GM18867 (cell line): ENCODE data around the gene BMPR1A.
A peak's percentile ranks its signal among the peaks of the same experiment; 100 is the strongest.
"Not testable (repeated sequence)": the region's sequence is repeated elsewhere in the genome, so short reads cannot be mapped to it uniquely, and the experiment has no call there.

Experiments used
- ATAC-seq: cut with Tn5 transposase; IDR thresholded peaks from one replicate; pipeline ENCODE4 v1.9.1; 2021; ENCODE audit warnings: mild to moderate bottlenecking, moderate library complexity; ENCODE audit not compliant: unreplicated experiment

Gene BMPR1A

DNA sequence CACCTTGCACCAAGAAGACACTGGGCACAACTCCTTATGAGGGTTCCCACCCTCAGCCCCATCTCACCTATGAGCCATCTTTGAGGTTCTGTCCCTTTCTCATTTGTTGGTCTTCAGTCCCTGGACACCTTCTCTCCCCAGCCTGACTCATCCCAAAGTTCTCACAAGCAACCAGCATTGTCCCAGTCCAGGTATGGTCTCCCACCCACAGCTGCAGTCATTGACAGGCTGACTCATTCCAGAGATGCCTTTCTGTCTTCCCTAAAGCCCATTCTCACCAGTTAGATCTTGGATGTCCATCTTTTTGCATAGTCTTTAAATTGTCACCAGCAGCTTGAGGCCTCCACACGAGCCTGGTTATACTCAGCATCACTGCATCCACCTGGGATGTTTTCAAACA, 26.7 kb upstream of the BMPR1A start:
- no peak for ATAC-seq

DNA sequence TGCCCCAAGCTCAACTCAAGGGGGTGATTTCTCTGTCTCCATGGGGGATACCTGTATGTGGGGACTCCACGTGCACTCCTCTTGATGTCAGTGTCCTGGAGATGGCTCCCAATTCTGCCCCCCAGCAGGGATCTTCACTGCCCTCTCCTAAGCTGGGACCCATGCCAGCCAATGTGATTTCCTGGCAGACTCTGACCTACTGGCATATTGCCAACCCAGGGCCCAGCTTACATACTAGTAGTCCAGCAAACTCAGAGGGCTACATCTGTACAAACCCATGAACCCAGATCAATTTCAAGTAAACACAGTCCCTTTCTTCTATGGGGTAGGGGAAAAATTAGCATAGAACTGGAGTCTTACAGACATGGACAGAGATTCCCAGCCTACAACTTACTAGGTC, 26.2 kb upstream of the BMPR1A start:
- ATAC-seq, result no peak

DNA sequence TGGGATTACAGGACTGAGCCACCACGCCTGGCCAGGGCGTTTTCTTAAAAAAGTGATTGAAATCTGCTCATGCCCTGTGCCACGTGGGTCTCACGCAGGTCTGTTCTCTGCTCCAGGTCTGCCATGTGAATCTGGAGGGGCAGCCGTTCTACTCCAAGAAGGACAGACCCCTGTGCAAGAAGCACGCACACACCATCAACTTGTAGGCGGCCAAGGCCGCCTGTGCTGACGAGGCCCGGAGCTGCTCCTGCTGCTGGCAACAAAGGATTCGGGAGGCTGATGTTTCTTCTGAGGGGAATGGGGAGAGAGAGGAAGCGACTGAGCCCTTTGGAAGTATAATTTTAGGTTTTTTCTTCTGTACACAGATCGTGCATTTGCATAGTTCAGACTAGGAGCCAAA, 23.6 kb upstream of the BMPR1A start:
- no peak for ATAC-seq

DNA sequence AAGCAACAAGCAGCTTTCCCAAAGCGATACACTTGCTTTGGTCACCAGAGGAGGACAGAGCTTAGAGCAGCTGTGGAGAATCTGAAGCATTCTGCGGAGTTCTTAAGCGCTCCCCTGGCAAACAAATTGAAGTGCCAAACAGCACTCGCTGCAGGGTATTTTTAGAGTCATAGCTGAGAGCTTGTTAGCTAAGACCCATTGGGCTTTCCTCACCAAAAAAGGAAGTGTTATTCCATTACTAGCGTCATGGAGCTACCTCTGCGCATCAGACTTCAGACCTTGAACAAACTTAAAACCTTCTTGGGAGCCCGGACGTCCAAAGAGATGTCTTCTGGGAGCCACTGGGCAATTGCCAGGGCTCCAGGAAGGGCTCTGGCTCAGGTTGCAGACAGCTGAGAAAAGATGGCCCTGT, 23.2 kb upstream of the BMPR1A start:
- no peak for ATAC-seq

DNA sequence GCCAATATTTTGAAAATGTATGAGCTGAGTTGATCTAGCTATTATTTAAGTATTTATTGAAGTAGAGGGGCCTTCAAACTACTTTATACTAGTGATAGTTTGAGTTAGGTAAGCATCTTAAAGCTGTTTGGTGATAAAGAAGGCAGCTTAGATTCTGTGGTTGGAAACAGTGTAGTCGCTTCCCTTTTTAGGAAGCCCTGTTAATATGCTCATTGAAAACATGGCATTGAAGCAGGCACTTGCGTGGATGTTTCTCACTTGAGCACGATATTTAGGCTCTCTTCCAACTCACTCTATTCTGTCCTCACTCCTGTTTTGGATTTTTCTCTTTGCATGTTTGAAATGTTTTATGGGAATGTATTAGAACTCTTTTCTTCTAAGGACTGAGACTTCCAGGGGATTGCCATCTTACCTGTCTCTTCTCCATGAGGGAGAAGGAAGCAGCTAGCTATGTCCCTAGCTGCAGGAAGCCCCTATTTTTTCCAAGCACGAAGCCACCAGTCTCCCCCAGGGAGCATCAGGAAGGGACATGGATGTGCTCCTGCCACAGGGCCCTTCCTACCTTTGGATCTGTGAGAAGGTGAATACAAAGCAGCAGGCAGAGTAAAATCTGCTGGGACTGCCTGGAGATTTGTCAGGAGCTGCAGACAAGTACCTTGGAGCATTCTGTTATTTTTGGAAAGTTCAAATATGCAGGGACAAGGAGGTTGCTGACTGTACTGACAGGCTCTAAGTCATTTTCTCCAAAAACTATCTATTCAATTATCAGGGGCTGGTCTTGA, 22.0 kb upstream of the BMPR1A start:
- no peak for ATAC-seq

DNA sequence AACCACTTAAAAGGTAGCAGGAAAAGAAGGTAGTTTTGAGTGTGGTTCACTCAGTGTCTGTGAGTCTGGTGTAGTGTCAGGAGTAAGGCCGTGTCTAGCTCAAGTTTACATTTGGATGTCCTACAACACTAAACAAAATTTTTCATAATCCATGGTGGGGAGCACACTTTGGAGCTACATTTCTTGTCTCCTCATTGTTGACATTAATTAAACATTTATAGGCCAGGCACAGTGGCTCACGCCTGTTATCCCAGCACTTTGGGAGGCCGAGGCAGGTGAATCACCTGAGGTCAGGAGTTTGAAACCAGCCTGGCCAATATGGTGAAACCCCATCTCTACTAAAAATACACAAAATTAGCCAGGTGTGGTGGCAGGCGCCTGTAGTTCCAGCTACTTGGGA, 21.1 kb upstream of the BMPR1A start:
- not testable (repeated sequence) for ATAC-seq

DNA sequence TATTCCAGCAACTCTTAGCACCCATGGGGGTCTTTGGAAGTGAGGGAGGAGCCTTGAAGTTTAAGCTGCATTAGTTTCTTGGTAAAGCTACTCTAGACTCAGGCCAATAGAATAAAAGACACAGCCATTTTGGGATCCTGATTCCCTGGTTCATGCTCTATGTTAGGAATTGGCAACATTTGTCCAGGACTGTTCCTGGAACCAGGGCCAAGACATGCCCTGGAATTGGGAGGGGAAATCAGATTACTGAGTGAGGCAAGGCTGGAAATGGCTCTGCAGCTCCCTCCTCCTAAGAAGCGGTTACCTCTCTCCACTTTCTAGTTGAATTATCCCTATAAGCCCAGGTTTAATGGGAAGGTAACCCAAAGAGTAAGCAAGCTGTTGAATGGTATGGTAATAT, 14.2 kb upstream of the BMPR1A start:
- ATAC-seq, result no peak

DNA sequence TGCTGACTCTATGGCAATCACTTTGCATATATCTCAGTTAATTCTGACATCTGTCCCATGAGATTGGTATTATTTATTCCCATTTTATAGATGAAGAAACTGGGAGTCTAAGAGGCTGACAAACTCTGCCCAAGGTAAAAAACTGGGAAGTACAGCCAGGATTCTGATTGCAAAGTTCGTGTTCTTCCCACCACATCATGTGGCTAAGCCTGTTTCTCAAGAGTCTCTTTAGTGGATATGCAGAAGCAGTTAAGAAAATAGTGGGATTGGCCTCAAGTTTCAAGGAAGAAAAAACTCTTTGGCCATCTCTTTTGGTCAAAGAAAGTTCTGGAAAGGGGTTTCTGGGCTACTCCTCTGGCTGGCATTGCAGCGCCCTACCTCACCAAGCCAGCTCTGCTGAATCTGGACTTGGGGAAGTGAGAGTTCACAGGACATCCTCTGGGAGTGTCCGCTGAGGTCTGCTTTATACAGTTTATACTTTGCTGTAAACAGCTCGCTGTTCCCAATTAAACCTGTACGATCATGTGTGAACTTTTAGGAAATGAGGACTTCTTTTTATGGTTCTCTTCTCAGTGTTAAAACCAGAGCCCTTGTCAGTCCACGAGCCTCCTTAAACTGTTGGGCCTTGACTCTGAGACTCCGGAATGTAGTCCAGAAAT, 12.2 kb upstream of the BMPR1A start:
- ATAC-seq, result no peak

DNA sequence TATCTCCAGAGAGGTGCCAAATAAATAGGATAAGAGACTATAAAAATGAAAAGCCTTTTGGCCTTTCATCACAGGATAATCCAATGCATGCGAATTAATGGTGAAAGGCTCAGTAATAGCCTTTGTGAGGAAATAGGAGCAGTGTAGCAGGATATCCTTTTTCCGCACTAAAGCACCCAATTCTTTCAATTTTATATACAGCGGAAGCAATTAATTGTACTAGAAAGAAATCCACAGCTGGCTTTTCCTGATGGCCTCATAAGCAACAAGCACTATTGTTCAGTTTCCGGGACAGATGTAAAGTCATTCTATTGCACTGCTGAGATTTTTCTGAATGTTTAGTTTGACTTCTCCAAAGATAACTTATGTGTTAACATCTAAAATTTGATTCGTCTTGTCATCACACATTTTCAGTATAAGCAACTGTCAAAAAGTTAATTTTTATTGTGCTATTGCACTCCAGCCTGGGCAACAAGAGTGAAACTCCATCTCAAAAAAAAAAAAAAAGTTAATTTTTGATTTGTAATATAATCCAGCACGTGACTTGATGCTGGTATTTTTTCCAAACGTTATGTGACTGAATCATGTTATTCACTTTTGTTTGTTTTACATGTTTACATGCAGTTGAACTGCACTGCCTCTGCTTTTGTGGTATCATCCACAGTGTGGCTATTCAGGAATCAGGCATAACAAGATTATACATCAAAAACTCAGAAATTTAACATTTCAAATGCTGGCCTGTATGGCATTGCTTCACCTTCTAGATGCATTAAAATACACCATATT, 8.4 kb upstream of the BMPR1A start:
- ATAC-seq, result no peak

DNA sequence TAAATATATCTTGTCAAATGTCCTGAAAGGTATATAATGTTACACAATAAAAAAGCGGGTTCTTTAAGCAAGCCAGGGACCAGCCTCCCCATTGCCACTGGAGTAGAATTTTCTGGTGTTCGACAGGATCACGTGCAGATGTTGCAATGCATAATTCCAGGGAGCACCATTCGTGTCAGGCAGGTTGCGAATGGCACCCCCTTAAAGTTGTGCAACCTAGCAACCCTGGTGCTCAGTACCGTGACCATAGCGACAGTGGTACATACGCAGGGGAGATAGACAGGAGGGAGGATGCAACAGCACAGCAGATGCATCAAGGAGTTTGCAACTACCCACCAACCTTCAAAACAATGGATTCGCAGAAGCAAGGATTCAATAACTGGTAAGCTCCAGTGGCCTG, 6.6 kb upstream of the BMPR1A start:
- ATAC-seq, result no peak

DNA sequence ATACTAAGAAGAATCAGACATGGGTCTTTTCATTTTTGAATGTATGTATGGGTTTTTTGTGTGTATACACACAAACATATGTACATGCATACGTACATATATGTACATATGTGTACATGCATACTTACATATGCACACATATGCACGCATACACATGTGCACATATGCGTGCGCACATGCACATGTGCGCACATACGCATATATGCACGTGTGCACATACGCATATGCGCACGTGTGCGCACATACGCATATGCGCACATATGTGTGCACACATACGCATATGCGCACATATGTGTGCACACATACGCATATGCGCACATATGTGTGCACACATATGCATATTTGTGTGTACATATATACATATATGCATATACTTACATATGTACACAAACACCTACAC, 4.9 kb upstream of the BMPR1A start:
- ATAC-seq, result no peak

DNA sequence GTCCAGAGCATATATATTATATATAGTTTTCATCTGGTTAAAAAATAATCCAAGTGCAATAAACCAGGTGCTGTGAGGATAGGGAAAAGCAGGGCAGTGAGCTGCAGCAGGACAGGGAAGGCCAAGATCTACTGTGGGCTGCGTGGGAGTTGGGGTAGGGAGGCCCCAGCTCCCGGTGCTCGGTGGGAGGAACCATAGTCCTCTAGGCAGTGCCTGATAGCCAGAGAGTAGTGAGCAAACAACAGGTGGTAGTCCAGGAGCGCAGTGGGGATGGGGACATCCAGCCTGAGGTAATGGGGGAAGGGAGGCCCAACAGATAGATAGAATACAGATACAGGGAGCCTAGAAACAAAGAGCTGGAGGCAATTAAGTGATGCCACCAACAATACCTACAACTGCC, 4.1 kb upstream of the BMPR1A start:
- no peak for ATAC-seq

DNA sequence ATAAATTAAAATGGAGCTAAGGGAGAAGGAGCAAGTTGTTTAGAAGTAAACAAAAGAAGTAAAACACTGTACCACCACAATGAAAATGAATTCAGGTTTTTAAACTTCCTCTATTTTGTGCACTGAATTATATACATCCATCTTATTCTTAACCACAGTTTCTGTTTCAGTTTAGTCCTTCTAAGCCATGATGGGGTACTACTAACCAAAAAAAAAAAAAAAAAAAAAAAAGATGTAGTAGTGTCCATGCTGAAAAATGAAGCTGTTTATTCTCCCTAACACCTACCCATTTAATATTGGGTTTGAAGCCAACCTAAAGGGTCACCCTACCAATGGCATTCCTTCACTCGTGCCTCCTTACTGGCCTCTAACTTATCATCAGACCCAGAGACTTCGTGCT, 3.4 kb upstream of the BMPR1A start:
- no peak for ATAC-seq

DNA sequence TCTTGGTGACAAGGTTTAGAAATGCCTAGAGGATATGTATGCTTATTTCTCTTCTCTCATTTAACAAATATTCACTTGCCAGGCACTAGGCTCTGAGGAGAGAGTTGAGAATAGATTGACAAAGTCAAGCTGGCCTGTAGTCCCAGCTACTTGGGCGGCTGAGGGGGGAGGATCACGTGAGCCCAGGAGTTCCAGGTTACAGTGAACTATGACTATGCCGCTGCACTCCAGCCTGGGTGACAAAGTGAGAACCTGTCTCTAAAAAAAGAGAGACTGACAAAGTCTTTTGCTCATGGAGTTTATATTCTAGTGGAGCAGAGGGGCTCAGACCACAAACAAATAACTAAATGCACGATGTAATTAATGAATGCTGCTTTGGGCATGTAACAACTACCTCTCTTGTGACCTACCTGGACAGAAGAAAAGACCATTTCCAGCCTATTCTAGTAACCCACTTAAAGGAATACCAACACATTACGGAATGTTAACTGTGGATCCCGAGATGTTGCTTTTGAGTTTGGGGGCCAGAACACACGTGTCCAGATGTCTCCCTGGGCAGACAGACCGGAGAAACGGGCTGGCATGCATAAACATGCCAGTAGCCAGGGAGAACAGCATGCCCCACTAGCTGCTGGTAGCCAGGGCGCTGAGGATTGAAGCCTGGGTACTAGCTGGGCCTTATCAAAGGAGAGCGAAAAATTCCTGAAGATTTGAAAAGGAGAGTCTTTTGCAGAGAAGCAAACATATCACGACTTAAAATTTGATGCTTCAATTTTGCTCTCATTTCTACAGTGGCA, 2.6 kb upstream of the BMPR1A start:
- no peak for ATAC-seq

DNA sequence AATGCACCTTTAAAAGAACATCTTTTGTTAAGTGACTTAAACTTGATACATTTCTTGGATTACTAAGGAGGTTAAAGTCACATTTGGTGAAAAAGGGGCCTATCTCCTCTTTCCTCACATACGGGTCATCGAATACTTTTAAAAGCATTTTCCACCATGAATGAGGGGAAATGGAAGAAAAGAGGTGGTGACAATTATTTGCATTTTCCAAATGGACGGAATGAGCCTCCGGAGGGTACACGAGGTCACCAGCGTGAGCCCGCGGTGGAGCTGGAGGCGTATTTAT, 1.0 kb upstream of the BMPR1A start:
- ATAC-seq, result no peak

DNA sequence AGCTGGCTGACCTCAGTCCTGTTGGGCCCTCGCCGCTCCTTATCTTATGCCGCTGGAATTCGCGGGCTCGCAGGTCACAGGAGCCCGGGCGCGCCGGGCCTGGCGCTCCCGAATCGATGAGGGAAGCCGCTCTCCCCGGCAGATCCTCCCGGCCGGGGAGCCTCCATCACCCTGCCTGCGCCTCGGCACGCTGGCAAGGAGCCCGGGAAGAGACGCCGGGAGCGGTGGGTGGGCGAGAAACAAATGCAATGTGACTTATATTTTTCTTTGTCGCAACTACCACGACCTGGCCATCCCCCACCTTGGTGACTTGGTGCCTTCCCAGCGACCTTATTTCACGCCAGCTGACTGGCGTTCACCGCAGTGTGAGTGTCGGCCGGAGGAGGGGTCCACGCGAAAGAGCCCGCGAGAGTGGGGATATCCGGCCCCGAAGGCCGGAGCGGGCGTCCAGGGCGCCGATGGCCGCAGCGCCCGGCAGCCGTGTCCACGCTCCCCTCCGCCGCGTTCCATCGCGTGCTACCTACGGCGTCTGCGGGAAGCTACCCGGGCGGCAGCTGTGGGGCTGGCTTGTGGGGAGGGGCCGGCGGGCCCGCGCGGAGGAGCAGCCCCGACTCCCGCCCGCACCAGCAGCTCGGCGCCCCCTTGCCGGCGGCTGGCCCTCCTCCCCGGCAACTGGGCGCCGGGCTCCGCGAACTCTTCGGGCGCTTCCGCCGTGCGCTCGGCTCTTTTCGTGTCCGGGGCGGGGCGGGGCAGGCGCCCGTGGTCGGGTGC, 494 bp upstream of the BMPR1A start:
- peak; percentile 81 for ATAC-seq

DNA sequence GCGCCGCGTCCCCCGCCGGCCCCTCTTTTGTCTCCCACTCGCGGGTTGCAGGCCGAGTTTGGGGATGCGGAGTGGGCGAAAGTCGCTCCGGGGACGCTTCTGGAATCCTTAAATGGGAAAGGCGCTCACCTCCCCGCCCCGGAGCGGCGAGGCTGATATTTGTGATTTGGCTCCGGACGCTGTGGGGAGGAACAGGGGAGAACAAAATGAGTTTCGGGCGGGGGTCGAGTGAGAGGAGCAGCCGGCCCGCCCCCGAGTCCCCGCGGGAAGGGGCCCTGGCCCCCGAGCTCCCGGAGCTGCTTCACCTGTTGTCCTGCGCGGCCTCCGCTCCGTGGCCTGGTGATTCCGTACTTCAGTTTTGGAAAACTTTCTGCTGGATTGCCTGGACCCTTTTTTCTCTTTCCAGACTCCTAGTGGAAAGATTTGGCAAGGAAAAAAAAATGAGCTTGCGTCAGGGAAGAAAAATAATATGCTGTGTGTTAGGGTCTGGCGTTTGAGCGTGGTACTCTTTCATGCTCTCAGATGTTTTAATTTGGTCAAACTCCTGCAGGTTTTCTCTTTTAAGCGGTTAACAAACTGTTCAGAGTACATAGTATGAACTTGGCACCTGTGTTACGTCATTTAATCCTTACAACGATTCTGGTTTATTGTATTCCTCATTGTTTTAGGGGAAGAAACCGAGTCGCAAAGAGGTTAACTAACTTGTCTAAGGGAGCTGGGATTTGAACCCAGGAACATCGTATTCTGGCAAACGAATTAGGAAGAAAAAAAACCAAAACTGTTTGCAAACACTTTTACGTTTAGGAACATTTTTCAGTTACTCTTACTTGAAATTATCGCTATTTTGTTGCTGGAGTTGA, 924 bp downstream of the BMPR1A start:
- ATAC-seq, result no peak

DNA sequence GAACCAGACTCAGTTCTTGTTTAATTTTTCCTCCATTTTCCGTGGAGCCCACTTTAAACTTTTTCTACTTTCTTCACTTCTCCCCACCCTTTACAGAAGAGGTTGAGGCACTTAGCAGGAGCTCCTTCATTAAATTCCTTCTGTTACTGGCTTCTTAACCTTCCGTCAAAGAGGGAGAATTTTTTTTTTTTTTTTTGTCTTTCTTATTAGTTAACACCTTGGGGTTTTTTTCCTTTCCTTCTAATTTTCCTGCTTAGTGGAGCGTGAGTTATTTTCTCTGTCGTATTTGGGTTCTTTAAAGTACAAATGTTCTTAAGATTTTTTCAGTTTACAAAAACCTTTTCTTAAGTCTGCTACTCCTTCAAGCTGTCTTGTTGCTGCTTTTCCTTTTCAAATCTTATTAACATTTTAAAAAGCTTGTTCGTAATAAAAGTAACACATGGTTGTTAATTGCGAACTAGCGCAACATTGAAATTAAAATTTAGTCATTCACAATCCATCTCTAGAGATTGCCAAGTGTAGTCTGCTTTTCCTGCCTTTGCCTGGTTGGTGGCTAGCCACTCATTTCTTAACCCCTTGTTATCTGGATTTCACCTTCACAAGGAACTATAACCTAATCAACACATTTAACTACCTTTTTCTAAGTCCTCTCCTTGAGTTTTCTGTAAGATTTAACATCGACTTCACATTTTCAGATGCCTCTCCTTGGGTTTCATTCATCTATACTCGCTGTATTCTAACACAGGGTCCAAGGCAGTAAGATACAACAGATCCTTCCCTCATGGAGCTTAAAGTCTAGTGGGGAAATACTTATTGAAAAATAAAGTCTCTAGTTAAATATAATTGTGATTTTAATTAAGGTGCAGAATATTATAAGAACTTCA, 2.0 kb downstream of the BMPR1A start:
- no peak for ATAC-seq
